A549 (cell line): ENCODE results near the gene OPRM1. TPM values are rescaled to one million over a fixed set of nuclear protein-coding genes. Genes with fewer than 3 reads are reported as not detected.

Source experiments
- ATAC-seq, 2 experiments: fragments of 200-7000 bp in 1 of 2; fragments of >200 bp in 1 of 2; cut with Nextera tagmentation in 1 of 2; cut with Tn5 transposase in 1 of 2; 3 replicates each; pipeline versions ENCODE4 v1.8.0 to v1.9.1; 2018 to 2020; ENCODE audit warnings: mild to moderate bottlenecking in 1 of 2, moderate library complexity in 1 of 2
- CTCF ChIA-PET: fragments of 300-600 bp; sonication (Branson Sonifier 250); formaldehyde crosslinking; extraction: SDS; loops from one replicate; lab custom pipeline; 2021; ENCODE audit warnings: antibody characterized with exemption, inconsistent platforms; lab: Yijun Ruan, JAX
- POLR2A ChIA-PET: fragments of 350-600 bp; formaldehyde crosslinking; extraction: SDS; loops from one replicate; lab custom pipeline; 2021; ENCODE audit warnings: antibody characterized with exemption, inconsistent platforms; lab: Yijun Ruan, JAX
- DNase-seq, 2 experiments: peaks; one replicate each; pipeline versions ENCODE4 v3.0.0 to v3.0.0-alpha.2; 2011 to 2016; ENCODE audit warnings: low read depth in 1 of 2, low spot score in 1 of 2
- FAIRE-seq: peaks from 2 replicates; lab custom pipeline; 2011; peaks lifted over from hg19 to GRCh38; lab: Jason Lieb, UNC
- H3K27ac ChIP-seq, 2 experiments: fragments of >200 bp; sonication (Bioruptor Twin); formaldehyde crosslinking; 3 replicates each; pipeline ENCODE4 v1.5.1; 2016 to 2017
- H3K4me1 ChIP-seq: fragments of >200 bp; sonication (Bioruptor Twin); formaldehyde crosslinking; 3 replicates; pipeline ENCODE4 v1.6.1; 2016
- H3K4me2 ChIP-seq: fragments of >200 bp; sonication (Bioruptor Twin); formaldehyde crosslinking; 3 replicates; pipeline ENCODE4 v1.6.1; 2016
- H3K4me3 ChIP-seq: fragments of >200 bp; sonication (Bioruptor Twin); formaldehyde crosslinking; 3 replicates; pipeline ENCODE4 v1.5.1; 2016
- H3K9me3 ChIP-seq: fragments of >200 bp; sonication (Bioruptor Twin); formaldehyde crosslinking; 3 replicates; pipeline ENCODE4 v1.6.1; 2016
- ATOH8 ChIP-seq: fragments of 250-450 bp; sonication (Bioruptor Pico); IDR thresholded peaks from 2 replicates; pipeline ENCODE4 v1.5.0; 2020; ENCODE audit warnings: low read depth, mild to moderate bottlenecking, moderate library complexity
- CBX8 ChIP-seq: fragments of 200-600 bp; sonication (generic); IDR thresholded peaks from 2 replicates; pipeline ENCODE4 v1.6.1; 2016
- EHF ChIP-seq: fragments of 250-450 bp; sonication (Bioruptor Pico); IDR thresholded peaks from 2 replicates; pipeline ENCODE4 v1.5.0; 2020; ENCODE audit warnings: mild to moderate bottlenecking
- EP300 ChIP-seq, 2 experiments: fragments of >200 bp; sonication (Bioruptor Twin); formaldehyde crosslinking; IDR thresholded peaks; 2 replicates in 1 of 2; 3 replicates in 1 of 2; pipeline ENCODE4 v1.6.1; 2016 to 2017
- GATA3 ChIP-seq: IDR thresholded peaks from 2 replicates; pipeline ENCODE4 v1.6.1; 2012; ENCODE audit warnings: borderline replicate concordance
- HDAC2 ChIP-seq: fragments of 200-600 bp; sonication (generic); IDR thresholded peaks from 2 replicates; pipeline ENCODE4 v1.6.1; 2016
- HOXA7 ChIP-seq: fragments of 250-450 bp; sonication (Bioruptor Pico); IDR thresholded peaks from 2 replicates; pipeline ENCODE4 v1.5.0; 2020; ENCODE audit warnings: mild to moderate bottlenecking, moderate library complexity
- NPAS2 ChIP-seq: fragments of 250-450 bp; sonication (Bioruptor Pico); IDR thresholded peaks from 2 replicates; pipeline ENCODE4 v1.8.0; 2022; ENCODE audit warnings: mild to moderate bottlenecking, moderate library complexity, borderline replicate concordance
- PHF8 ChIP-seq: fragments of 200-600 bp; sonication (generic); IDR thresholded peaks from 2 replicates; pipeline ENCODE4 v1.6.1; 2016; ENCODE audit warnings: low read depth, mild to moderate bottlenecking, antibody characterized with exemption, moderate library complexity, borderline replicate concordance
- REST ChIP-seq: fragments of 200-600 bp; sonication (generic); IDR thresholded peaks from 2 replicates; pipeline ENCODE4 v1.6.1; 2016; ENCODE audit warnings: antibody characterized with exemption, mild to moderate bottlenecking, moderate library complexity
- RNF2 ChIP-seq: fragments of 200-600 bp; sonication (generic); IDR thresholded peaks from 2 replicates; pipeline ENCODE4 v1.6.1; 2016; ENCODE audit warnings: low read depth, mild to moderate bottlenecking, antibody characterized with exemption, moderate library complexity, borderline replicate concordance
- ZSCAN20 ChIP-seq: fragments of 250-450 bp; sonication (Bioruptor Pico); IDR thresholded peaks from 2 replicates; pipeline ENCODE4 v1.8.0; 2022; ENCODE audit warnings: mild to moderate bottlenecking, moderate library complexity
- WGBS: methylation state at CpG from one replicate; pipeline ENCODE4 v1.1.6; 2017; ENCODE audit errors: missing lambda C conversion rate; 5-methylcytosine and 5-hydroxymethylcytosine counted together
- polyA plus RNA-seq, 4 experiments: library from polyadenylated mRNA; depleted of rRNA in 3 of 4; stranded (reverse); fragments of >200 nt; fragmentation: RNase III in 1 of 4; extraction: RNeasy Plus Mini Kit Qiagen cat#74134 plus additional on column Dnase treatment in 1 of 4; gene quantifications; 2 replicates in 3 of 4; 3 replicates in 1 of 4; pipeline ENCODE4 v1.2.3, GENCODE V29; 2011 to 2017
- TF ChIP-seq, protein P1 (sequence below): fragments of 150-350 bp; IDR thresholded peaks from 2 replicates; pipeline ENCODE4 v1.6.1; 2014; ENCODE audit warnings: low read depth, mild to moderate bottlenecking, low read length
- TF ChIP-seq, protein P2 (sequence below): fragments of >200 bp; sonication (Bioruptor Twin); formaldehyde crosslinking; IDR thresholded peaks from 3 replicates; pipeline ENCODE4 v1.6.1; 2016

Gene OPRM1
- polyA plus RNA-seq, 2 of the 4 experiments (the other 2 are of a cell fraction), result not detected

DNA sequence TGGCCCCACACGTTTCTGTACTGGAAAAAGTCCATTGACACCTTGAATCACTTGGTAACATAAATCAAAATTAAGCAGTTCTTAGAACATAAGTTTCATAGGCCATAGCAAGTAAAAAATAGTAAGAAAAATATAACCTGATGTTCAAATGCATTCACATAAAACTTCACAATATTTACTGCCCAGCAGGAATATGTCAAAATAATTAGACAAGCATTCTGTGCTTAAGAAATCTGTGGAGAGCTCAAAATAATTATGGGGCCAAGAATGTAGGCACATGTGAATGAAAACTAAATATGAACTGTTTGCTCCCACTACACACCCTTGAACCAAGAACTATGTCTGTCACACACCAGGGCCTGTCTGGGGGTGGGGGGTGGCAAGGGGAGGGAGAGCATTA lies 246.8 kb downstream of the OPRM1 start:
- POLR2A ChIA-PET, result no interaction called here

DNA sequence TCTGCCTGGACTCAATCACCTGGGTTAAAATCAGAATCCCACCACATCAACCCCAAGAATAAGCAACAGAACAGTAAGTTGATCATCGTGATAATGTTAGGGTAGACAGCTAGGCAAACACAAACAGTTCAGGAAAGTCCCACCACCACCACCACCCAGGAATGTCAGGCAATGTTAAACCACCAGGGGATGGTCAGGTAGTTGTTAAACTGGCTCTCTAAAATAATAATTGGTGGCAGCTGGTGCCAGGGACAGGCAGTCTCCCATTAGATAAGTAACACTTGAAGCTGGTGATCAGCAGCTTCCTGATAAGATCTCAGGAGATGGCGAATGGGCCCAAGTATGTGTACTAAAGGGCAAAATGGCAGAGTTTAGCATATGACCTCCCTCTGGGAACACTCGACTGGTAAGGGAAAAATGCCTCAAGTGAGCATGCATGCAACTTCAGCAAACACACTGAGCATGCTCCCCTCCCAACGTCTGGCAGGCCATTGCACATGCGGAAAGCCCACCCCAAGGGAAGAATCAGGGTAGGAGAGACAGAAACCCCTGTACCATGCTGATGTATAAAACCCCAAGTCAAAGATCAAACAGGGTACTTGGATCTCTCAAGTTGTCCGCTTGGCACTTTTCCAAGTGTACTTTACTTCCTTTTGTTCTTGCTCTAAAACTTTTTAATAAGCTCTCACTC lies 250.9 kb downstream of the OPRM1 start:
- Histone ChIP-seq H3K4me3 (no peak overlapping the region), H3K4me1 (peaks cover 10% of the 10 kb centered on the region; the same call in 2 of the 3 replicates), H3K27ac (no peak overlapping the region), H3K4me2 (no peak overlapping the region), H3K9me3 (no peaks in the 10 kb centered on the region)
- DNase-seq, result no peak
- ChIA-PET CTCF (no interaction called here), POLR2A (interaction anchor here (0.7 kb wide), 1 partner anchor 103 kb away, joined by 4 read pairs; no protein-coding TSS in a partner anchor)
- FAIRE-seq, result no peak
- ATAC-seq, result no peak
- TF ChIP-seq NPAS2 (no peak), ZSCAN20 (CRISPR knock-in tag) (no peak), EP300 (IDR thresholded peaks at IDR 0.05) (no peak), CBX8 (no peak), GATA3 (no peak), RNF2 (no peak)
- TF ChIP-seq, protein P1, sequence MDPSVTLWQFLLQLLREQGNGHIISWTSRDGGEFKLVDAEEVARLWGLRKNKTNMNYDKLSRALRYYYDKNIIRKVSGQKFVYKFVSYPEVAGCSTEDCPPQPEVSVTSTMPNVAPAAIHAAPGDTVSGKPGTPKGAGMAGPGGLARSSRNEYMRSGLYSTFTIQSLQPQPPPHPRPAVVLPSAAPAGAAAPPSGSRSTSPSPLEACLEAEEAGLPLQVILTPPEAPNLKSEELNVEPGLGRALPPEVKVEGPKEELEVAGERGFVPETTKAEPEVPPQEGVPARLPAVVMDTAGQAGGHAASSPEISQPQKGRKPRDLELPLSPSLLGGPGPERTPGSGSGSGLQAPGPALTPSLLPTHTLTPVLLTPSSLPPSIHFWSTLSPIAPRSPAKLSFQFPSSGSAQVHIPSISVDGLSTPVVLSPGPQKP, result no peak
- TF ChIP-seq, protein P2, sequence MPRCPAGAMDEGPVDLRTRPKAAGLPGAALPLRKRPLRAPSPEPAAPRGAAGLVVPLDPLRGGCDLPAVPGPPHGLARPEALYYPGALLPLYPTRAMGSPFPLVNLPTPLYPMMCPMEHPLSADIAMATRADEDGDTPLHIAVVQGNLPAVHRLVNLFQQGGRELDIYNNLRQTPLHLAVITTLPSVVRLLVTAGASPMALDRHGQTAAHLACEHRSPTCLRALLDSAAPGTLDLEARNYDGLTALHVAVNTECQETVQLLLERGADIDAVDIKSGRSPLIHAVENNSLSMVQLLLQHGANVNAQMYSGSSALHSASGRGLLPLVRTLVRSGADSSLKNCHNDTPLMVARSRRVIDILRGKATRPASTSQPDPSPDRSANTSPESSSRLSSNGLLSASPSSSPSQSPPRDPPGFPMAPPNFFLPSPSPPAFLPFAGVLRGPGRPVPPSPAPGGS, result no peak
- 59% methylated on average over 6 of the region's 6 CpGs for WGBS

More for the DNA sequence above, 246.8 kb downstream of the OPRM1 start:
- Histone ChIP-seq H3K9me3 (no peaks in the 10 kb centered on the region), H3K27ac (no peak overlapping the region), H3K4me1 (no peaks in the 10 kb centered on the region), H3K4me3 (no peak overlapping the region), H3K4me2 (no peak overlapping the region)
- WGBS, result 46% methylated on average over 1 of the region's 1 CpG
- DNase-seq (no peak), FAIRE-seq (no peak), ATAC-seq (no peak)
- TF ChIP-seq HDAC2, result no peak
- no peak for TF ChIP-seq ATOH8
- TF ChIP-seq HOXA7 (CRISPR knock-in tag), result no peak
- TF ChIP-seq GATA3, result no peak
- TF ChIP-seq PHF8, result no peak
- no peak for TF ChIP-seq ZSCAN20 (CRISPR knock-in tag)
- CTCF ChIA-PET, result no interaction called here

DNA sequence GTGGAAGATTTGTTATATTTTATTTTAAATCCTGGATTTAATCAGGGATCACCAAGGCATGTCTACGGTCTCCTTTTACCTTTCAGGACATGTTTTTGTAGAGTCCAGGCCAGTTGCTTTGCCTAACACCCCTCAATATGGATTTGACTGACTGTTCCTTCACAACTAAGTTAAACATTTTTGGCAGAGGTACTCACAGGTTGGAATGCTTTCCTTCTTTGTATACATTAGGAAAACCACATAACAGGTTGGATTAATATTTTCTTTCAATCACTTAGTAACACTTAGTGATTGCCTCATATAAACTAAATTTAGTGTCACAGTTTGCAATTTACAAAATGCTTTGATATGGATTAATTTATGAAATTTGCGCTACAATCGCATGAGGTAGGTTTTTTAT lies 253.0 kb downstream of the OPRM1 start:
- Histone ChIP-seq H3K9me3 (no peaks in the 10 kb centered on the region), H3K4me2 (no peak overlapping the region; the same call in 1 of the 3 replicates), H3K4me1 (peaks cover 10% of the 10 kb centered on the region; the same call in 2 of the 3 replicates), H3K27ac (no peak overlapping the region), H3K4me3 (no peak overlapping the region)
- CTCF ChIA-PET, result interaction anchor here (0.7 kb wide), 1 partner anchor 138 kb away, joined by 4 read pairs; no protein-coding TSS in a partner anchor
- ATAC-seq (no peak), DNase-seq (no peak), FAIRE-seq (no peak)
- TF ChIP-seq REST, result no peak
- no peak for TF ChIP-seq EHF (CRISPR knock-in tag)
- 68% methylated on average over 3 of the region's 3 CpGs for WGBS
- POLR2A ChIA-PET, result no interaction called here
